Dermis blood vessel endothelial cell (primary cell): Measurements from ENCODE around the gene ANAPC16. TPM values are rescaled to one million over a fixed set of nuclear protein-coding genes. Genes with fewer than 3 reads are reported as not detected.

Experiments
- total RNA-seq: library from RNA; depleted of rRNA; stranded (reverse); fragments of >200 nt; gene quantifications from 2 replicates; pipeline ENCODE4 v1.2.3, GENCODE V29; 2014

The ANAPC16 gene
- total RNA-seq, 1 donor from 2014 or later, result 54.5 TPM

Other genes starting within 250 kb of the ANAPC16 start
- 3.5 and 6.6 TPM in 2 replicates for gene SPOCK2, start 127.5 kb upstream of the ANAPC16 start, total RNA-seq
- gene ASCC1, start 264 bp downstream of the ANAPC16 start, total RNA-seq, result 33.5 and 38.3 TPM in 2 replicates
- 146 and 173 TPM in 2 replicates for gene DDIT4, start 57.9 kb downstream of the ANAPC16 start, total RNA-seq
- gene DNAJB12, start 138.9 kb downstream of the ANAPC16 start, total RNA-seq, result 25.9 and 35.9 TPM in 2 replicates